Fibroblast of pulmonary artery (primary cell): ENCODE measurements around the gene IL23A.

Source experiments
- DNase-seq: peaks from one replicate; pipeline ENCODE4 v3.0.0-alpha.2; 2010; ENCODE audit warnings: low read depth
- H3K4me3 ChIP-seq: replicated peaks from 2 replicates; pipeline ENCODE4 v1.5.1; 2011; ENCODE audit warnings: low read depth, mild to moderate bottlenecking, control low read depth, low read length, moderate library complexity
- TF ChIP-seq, protein P1 (sequence below): IDR thresholded peaks from 2 replicates; pipeline ENCODE4 v1.5.1; 2011; ENCODE audit warnings: mild to moderate bottlenecking, control low read depth, low read length, inconsistent platforms; ENCODE audit errors: missing control alignments

IL23A gene

GRCh38 chr12:56362130-56363059, 23.7 kb downstream of the IL23A start, which contains the start of gene APOF:
Gene APOF (minus strand): TSS chr12:56362857. CDS start chr12:56362745, 112 bp downstream.
- no peak for DNase-seq
- TF ChIP-seq, protein P1, sequence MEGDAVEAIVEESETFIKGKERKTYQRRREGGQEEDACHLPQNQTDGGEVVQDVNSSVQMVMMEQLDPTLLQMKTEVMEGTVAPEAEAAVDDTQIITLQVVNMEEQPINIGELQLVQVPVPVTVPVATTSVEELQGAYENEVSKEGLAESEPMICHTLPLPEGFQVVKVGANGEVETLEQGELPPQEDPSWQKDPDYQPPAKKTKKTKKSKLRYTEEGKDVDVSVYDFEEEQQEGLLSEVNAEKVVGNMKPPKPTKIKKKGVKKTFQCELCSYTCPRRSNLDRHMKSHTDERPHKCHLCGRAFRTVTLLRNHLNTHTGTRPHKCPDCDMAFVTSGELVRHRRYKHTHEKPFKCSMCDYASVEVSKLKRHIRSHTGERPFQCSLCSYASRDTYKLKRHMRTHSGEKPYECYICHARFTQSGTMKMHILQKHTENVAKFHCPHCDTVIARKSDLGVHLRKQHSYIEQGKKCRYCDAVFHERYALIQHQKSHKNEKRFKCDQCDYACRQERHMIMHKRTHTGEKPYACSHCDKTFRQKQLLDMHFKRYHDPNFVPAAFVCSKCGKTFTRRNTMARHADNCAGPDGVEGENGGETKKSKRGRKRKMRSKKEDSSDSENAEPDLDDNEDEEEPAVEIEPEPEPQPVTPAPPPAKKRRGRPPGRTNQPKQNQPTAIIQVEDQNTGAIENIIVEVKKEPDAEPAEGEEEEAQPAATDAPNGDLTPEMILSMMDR: no peak
- H3K4me3 ChIP-seq: no peak within 1 kb of the TSS

GRCh38 chr12:56366948-56367347, 28.3 kb downstream of the IL23A start:
- DNase-seq: no peak
- TF ChIP-seq, protein P1: no peak
- H3K4me3 ChIP-seq: no peak overlapping the region

GRCh38 chr12:56373515-56373914, 34.8 kb downstream of the IL23A start:
- DNase-seq: no peak
- H3K4me3 ChIP-seq: no peak overlapping the region
- TF ChIP-seq, protein P1: no peak

GRCh38 chr12:56374726-56375597, 36.3 kb downstream of the IL23A start:
- H3K4me3 ChIP-seq: no peak overlapping the region
- TF ChIP-seq, protein P1: no peak
- no peak for DNase-seq

DNA sequence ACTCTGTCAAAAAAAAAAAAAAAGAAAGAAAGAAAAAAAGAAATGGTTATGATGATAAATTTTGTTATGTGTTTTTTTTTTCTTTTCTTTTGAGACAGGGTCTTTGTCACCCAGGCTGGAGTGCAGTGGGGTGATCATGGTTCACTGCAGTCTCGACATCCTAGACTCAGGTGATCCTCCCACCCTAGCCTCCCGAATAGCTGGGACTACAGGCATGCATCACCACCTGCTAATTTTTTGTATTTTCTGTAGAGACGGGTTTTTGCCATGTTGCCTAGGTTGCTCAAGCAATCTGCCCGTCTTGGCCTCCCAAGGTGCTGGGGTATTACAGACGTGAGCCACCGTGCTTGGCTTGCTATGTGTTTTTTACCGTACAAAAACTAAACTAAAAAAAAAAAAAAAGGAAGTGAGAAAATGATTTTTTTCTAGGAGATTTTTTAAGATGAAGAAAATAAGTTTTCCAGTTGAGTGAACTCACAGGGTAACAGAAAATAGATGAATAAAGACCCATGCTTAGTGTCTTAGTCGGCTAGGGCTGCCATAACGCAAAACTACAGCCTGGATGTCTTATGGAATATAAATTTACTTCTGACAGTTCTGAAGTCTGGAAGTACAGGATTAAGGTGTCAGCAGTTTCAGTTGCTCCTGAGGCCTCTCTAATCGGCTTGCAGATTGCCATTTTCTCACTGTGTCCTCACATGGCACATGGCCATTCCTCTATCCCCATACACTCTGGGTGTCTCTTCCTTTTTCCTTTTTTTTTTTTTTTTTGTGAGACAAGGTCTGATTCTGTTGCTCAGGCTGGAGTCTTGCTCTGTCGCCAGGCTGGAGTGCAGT, 37.1 kb downstream of the IL23A start:
- no peak for DNase-seq
- TF ChIP-seq, protein P1: no peak

DNA sequence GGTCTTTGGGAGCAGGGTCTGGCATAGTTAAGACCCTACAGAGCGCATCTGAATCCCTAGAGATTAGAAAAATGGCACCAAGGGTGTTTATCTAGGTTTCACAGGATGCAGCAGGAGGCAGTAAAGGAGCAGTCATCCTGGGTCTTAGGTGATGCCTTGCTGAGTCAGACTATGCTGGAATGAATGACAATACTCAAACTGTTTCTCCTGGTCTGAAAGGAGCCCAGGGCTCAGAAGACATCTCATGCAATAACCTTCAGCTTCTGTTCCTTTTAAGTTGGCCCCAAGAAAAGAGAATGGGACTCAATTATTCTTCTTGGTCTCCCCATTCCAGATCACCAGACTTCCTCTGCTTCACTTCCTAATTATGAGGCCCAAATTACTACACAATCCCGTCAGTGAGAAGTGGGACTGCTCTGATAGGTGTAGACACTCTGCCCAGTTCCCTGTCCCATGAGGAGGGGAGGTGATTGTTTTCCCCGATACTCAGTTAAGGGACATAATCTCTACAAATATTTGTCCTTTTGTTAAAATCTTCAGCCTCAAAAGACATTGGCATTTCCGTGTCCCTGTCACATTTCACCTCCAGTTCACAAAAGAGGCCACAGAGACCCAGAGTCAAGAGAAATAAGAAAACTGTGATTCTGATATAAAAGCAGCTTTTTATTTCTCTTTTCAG, 38.8 kb downstream of the IL23A start:
- H3K4me3 ChIP-seq: no peak overlapping the region
- peak; percentile 32 for DNase-seq
- TF ChIP-seq, protein P1: no peak

More for the DNA sequence above, 37.1 kb downstream of the IL23A start:
- no peak overlapping the region for H3K4me3 ChIP-seq
